Pancreas (tissue), 10 donors: ENCODE data around the gene PRAF2. TPM values are rescaled to one million over a fixed set of nuclear protein-coding genes. Genes with fewer than 3 reads are reported as not detected.
A peak's percentile ranks its signal among the peaks of the same experiment; 100 is the strongest.

ENCODE experiments used
- ATAC-seq, 4 donors: fragments of 200-7000 bp; cut with Tn5 transposase; one replicate each; pipeline versions ENCODE4 v1.8.0 to v1.9.1; 2020; ENCODE audit warnings: mild to moderate bottlenecking in 4 of 4, moderate library complexity in 4 of 4
- DNase-seq, 6 donors: peaks; one replicate each; pipeline ENCODE4 v3.0.0-alpha.2; 2020
- FAIRE-seq: peaks from 2 replicates; lab custom pipeline; 2012; peaks lifted over from hg19 to GRCh38; lab: Jason Lieb, UNC
- H3K27ac ChIP-seq, 4 donors: fragments of 200-600 bp; sonication (generic); 1 replicate in 3 of 4; 2 replicates in 1 of 4; pipeline versions ENCODE4 v1.5.0 to v1.8.0; 2020
- H3K27me3 ChIP-seq, 4 donors: fragments of 200-600 bp; one replicate each; pipeline ENCODE4 v1.8.0; 2021
- H3K36me3 ChIP-seq, 3 donors: fragments of 200-600 bp; sonication (generic) in 1 of 3; one replicate each; pipeline versions ENCODE4 v1.5.0 to v1.8.0; 2020 to 2021
- H3K4me1 ChIP-seq, 3 donors: fragments of 200-600 bp; one replicate each; pipeline ENCODE4 v1.8.0; 2021
- H3K4me3 ChIP-seq, 4 donors: fragments of 200-600 bp; sonication (generic) in 2 of 4; one replicate each; pipeline versions ENCODE4 v1.5.0 to v1.8.0; 2020 to 2021
- H3K9me3 ChIP-seq, 4 donors: fragments of 200-600 bp; one replicate each; pipeline ENCODE4 v1.8.0; 2021
- CTCF ChIP-seq, 4 donors: fragments of 200-600 bp; sonication (generic) in 3 of 4; IDR thresholded peaks; one replicate each; pipeline versions ENCODE4 v1.5.0 to v1.8.0; 2021; ENCODE audit warnings: antibody characterized with exemption in 4 of 4
- WGBS, 2 donors: extraction: QIAGEN DNeasy Blood & Tissue Kit; methylation state at CpG; one replicate each; pipeline ENCODE4 v1.1.7; 2013; 5-methylcytosine and 5-hydroxymethylcytosine counted together
- intact Hi-C, 3 donors: fragments of 100-400 bp; cut with DNase I; formaldehyde crosslinking; loops; one replicate each; pipeline versions ENCODE4 v1.11.1 to v1.14.2; 2022
- polyA plus RNA-seq, 2 donors: library from polyadenylated mRNA; stranded (reverse); fragments of 200-250 nt; gene quantifications; one replicate each; pipeline ENCODE4 v1.2.3, GENCODE V29; 2013
- total RNA-seq, 6 donors: library from RNA; stranded (reverse); fragmentation: NEBNext Ultra II Directional in 4 of 6; extraction: Animal tissue kit (Norgen Biotek cat#: 25700) in 4 of 6; gene quantifications; one replicate each; pipeline versions ENCODE4 v1.2.1 to v1.2.4, GENCODE V29; 2021 to 2023
- donor health status: healthy with polysubstance abuse.
- donor health status: DM: no; HTN: no; CAD: no; lungs with moderate emphysema.
- donor health status: DM: no; HTN: no; CAD: no.
- donor health status: control.
- donor health status: control.
- donor health status: Bipolar disorder and iron deficiency.
- donor health status: DM: yes; HTN: yes; CAD: no.
- donor health status: DM: no; HTN: no; CAD: no.
- donor health status: DM: no; HTN: no; CAD: no.
- donor health status: DM: yes; HTN: yes; CAD: no.

The PRAF2 gene
- total and polyA plus RNA-seq, 8 donors: 1.3 to 15.8 (median 5.1) TPM

DNA sequence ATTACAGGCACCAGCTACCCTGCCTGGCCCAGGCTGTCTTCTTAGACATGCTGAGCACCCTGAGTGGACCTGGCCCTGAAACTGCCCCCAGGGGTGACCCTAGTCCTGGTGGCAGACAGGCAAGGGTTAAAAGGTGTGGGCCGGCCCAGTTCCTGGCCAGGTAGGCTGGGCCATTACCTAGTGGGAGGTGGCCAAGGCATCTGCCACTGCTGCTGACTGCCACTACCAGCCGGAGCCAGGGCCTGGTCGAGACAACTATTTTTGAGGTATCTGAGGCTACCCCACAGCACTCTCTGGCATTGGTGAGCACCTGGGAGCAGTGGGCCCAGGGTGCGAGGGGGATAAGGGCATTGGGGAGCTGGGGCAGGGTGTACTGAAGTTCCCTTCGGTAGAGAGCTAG lies 15.0 kb downstream of the PRAF2 start, which contains the start of gene CCDC120:
CCDC120 (plus strand) TSS at position 206 of the 400 bp plus-strand sequence. CDS start 3,043 bp downstream, outside the sequence.
- peak within 1 kb of the TSS; percentile 45 to 73 (median 66) for H3K27ac ChIP-seq
- no peak for TF ChIP-seq CTCF (IDR thresholded peaks at IDR 0.05)
- peak; percentile 89 to 96 (median 94) for ATAC-seq

DNA sequence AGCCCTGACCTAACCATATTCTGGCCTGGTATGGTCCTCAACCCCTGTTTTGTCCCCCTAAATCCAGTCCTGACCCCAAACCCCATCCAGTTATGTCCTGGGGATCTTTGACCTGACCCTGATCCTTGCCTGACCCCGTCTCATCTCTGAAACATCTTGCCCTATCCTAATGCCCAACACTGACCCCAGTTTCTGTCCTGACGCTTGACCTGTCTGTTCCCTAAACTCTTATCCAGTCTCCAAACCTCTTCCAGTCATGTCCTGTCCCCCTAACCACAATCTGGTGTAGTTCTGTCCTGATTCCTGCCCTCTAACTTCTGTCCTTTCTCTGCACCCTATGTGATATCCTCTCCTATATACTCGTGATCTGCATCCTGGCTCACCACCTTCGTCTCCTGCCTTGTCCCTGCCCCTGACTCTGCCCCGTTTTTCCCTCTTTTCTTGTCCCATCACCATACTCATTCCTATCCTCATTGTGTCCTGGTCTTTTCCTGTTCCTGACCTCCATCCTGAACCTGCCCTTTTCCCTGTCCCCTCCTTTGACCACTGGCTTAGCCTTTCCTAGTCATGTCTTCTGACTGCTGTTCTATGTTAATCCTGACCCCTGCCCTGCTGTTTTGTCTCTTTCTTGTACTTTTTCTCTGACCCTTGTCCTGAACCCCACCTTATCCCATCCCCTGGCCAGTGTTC lies 19.6 kb downstream of the PRAF2 start:
- TF ChIP-seq CTCF (IDR thresholded peaks at IDR 0.05): no peak
- Histone ChIP-seq H3K27me3 (no peaks in the 10 kb centered on the region), H3K4me1 (no peaks in the 10 kb centered on the region), H3K36me3 (no peaks in the 10 kb centered on the region), H3K9me3 (no peaks in the 10 kb centered on the region), H3K4me3 (peak overlapping the region in 3 of 4 donors; percentile 26 to 56 (median 47)), H3K27ac (peak overlapping the region; percentile 61 to 71 (median 67))
- DNase-seq: no peak
- FAIRE-seq: no peak
- intact Hi-C loops: no loop called here
- 73 to 91% methylated on average over 5 of the region's 5 CpGs for whole genome bisulfite sequencing, 2 donors
- no peak for ATAC-seq

More for the DNA sequence above, 15.0 kb downstream of the PRAF2 start, which contains the start of gene CCDC120:
- 4 to 42% methylated on average over 5 of the region's 5 CpGs for WGBS, 2 donors
- DNase-seq: peak in 5 of 6 donors; percentile 54 to 87 (median 61)
- intact Hi-C loops: no loop called here
- Histone ChIP-seq H3K4me1 (peaks cover 0 to 3% (median 0%) of the 10 kb centered on the region in 3 donors), H3K36me3 (no peaks in the 10 kb centered on the region), H3K27me3 (no peaks in the 10 kb centered on the region), H3K9me3 (no peaks in the 10 kb centered on the region), H3K4me3 (peak within 1 kb of the TSS in 3 of 4 donors; percentile 7 to 41 (median 38))
- no peak for FAIRE-seq

- Histone ChIP-seq H3K4me1 (no peaks in the 10 kb centered on the region), H3K27ac (peak overlapping the region; percentile 61 to 71 (median 67)), H3K36me3 (no peaks in the 10 kb centered on the region), H3K27me3 (no peaks in the 10 kb centered on the region), H3K9me3 (no peaks in the 10 kb centered on the region), H3K4me3 (peak overlapping the region in 3 of 4 donors; percentile 26 to 56 (median 47))
- no peak for FAIRE-seq
- WGBS, 2 donors: 1 to 33% methylated on average over 41 to 76 of the region's 79 CpGs
- peak; percentile 81 to 87 (median 84) for ATAC-seq
- DNase-seq: peak; percentile 54 to 84 (median 68)
- TF ChIP-seq CTCF (IDR thresholded peaks at IDR 0.05): no peak
- intact Hi-C loops: no loop called here
Observed at GRCh38 chrX:49053223-49054072, 20.4 kb downstream of the PRAF2 start.

DNA sequence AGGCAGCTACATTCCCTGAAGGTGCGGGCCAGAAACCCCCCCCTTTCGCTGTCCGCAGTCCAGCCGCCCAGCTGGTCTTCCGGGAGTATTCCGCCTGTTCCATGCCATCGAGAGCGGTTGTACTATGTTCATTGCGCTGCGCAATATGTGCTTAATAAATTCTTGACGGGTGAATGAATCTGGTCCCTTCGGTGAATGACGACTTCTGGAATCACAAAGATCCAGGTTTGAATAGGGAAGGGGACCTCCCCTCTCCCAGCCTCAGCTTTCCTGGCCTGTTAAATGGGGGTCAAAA lies 29.9 kb downstream of the PRAF2 start:
- Histone ChIP-seq H3K36me3 (peaks cover 0 to 2% (median 0%) of the 10 kb centered on the region in 3 donors), H3K4me1 (peaks cover 0 to 4% (median 0%) of the 10 kb centered on the region in 3 donors), H3K27me3 (no peaks in the 10 kb centered on the region), H3K9me3 (no peaks in the 10 kb centered on the region), H3K27ac (peak overlapping the region in 3 of 4 donors; percentile 46 to 74 (median 72)), H3K4me3 (peak overlapping the region in 1 of 4 donors; percentile 22)
- no peak for ATAC-seq
- TF ChIP-seq CTCF (IDR thresholded peaks at IDR 0.05): peak in 1 of 4 donors; percentile 4
- 11 to 36% methylated on average over 13 of the region's 13 CpGs for WGBS, 2 donors
- FAIRE-seq: no peak
- intact Hi-C loops: no loop called here
- DNase-seq: no peak
